Esophagus (tissue), 2 donors: Measurements from ENCODE around the gene ANKRD6. TPM values are rescaled to one million over a fixed set of nuclear protein-coding genes. Genes with fewer than 3 reads are reported as not detected.

Experiments used
- H3K27ac ChIP-seq, 2 donors: one replicate each; pipeline ENCODE4 v1.5.1; 2013; ENCODE audit warnings: low read depth in 2 of 2, mild to moderate bottlenecking in 2 of 2, inconsistent platforms in 1 of 2, low read length in 1 of 2, moderate library complexity in 1 of 2
- H3K27me3 ChIP-seq, 2 donors: one replicate each; pipeline ENCODE4 v1.6.1; 2013; ENCODE audit warnings: low read length in 2 of 2, control low read depth in 1 of 2, mild to moderate bottlenecking in 1 of 2; ENCODE audit not compliant: insufficient read depth in 2 of 2, control insufficient read depth in 1 of 2
- H3K36me3 ChIP-seq, 2 donors: one replicate each; pipeline ENCODE4 v1.6.1; 2013; ENCODE audit warnings: low read length in 1 of 2; ENCODE audit not compliant: control insufficient read depth in 2 of 2, insufficient read depth in 2 of 2
- H3K4me1 ChIP-seq, 2 donors: one replicate each; pipeline ENCODE4 v1.6.1; 2013; ENCODE audit warnings: low read length in 1 of 2; ENCODE audit not compliant: control insufficient read depth in 2 of 2, insufficient read depth in 2 of 2
- H3K4me3 ChIP-seq, 2 donors: one replicate each; pipeline ENCODE4 v1.5.1; 2013; ENCODE audit warnings: low read length in 2 of 2, mild to moderate bottlenecking in 2 of 2, low read depth in 1 of 2, moderate library complexity in 1 of 2
- H3K9me3 ChIP-seq, 2 donors: one replicate each; pipeline ENCODE4 v1.6.1; 2013; ENCODE audit warnings: mild to moderate bottlenecking in 2 of 2, low read depth in 1 of 2, low read length in 1 of 2, moderate library complexity in 1 of 2; ENCODE audit not compliant: control insufficient read depth in 2 of 2, insufficient read depth in 1 of 2
- WGBS, 2 donors: extraction: QIAGEN DNeasy Blood & Tissue Kit; methylation state at CpG; one replicate each; pipeline ENCODE4 v1.1.7; 2013; 5-methylcytosine and 5-hydroxymethylcytosine counted together
- polyA plus RNA-seq, 2 donors: library from polyadenylated mRNA; stranded (reverse); fragments of 200-250 nt; gene quantifications; one replicate each; pipeline ENCODE4 v1.2.3, GENCODE V29; 2013
- donor health status: healthy with polysubstance abuse.
- donor health status: Bipolar disorder and iron deficiency.

ANKRD6 gene
- polyA plus RNA-seq, 2 donors: 2.9 to 5.8 TPM

DNA sequence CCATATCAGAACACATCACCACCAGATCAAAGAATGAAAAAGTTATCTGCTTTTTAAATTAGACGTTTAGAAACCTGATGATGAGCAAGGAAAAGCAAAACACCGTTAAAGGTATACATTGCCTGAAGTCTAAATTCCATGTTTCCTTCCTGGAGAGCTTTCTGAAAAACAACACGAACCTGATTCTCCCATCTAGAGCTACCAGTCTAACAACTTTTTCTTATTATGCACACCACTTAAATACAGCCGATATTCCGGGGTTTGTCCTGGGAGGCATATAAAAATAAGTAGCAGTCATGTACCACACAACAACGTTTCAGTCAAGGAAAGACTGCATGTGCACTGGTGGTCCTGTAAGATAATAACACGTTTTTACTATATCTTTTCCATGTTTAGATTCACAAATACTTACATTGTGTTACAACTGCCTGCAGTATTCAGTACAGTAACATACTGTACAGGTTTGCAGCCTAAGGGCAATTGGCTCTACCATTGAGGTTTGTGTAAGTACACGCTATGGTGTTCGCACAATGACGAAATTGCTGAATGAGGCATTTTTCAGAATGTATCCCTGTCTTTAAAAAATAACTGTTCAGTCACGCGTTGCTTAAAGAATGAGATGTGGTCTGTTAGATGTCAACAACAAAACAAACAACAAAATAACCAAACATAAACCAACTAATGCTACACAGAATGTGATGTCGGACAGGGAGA, 224.7 kb downstream of the ANKRD6 start:
- peaks cover 23% of the 10 kb centered on the region in 2 donors for H3K36me3 ChIP-seq
- H3K27ac ChIP-seq: no peak overlapping the region
- WGBS, 2 donors: 64 to 71% methylated on average over 13 of the region's 13 CpGs

DNA sequence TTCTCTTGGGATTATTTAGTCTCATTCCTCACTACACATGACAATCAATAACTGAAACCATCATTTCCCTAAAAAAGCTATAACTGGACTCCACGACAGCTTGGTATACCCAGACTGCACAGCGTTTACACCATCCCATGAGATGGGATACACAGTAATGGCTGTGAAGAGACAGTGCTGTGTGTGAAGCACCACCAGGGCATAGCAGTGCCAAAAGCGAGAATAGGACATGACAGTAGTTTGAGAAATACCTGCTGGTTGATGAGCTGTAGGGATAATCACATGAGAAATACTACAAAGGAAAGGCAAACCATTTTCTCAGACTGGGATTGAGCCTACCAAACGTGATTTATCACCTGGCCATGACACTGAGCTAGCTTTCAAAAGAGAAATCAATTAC, 228.0 kb downstream of the ANKRD6 start:
- no peaks in the 10 kb centered on the region for H3K27me3 ChIP-seq
- 91 to 94% methylated on average over 4 of the region's 4 CpGs for WGBS, 2 donors
- peaks cover 21 to 23% of the 10 kb centered on the region in 2 donors for H3K36me3 ChIP-seq
- H3K27ac ChIP-seq: no peak overlapping the region
- H3K4me1 ChIP-seq: no peaks in the 10 kb centered on the region
- H3K4me3 ChIP-seq: no peak overlapping the region
- H3K9me3 ChIP-seq: no peaks in the 10 kb centered on the region

More for the DNA sequence above, 224.7 kb downstream of the ANKRD6 start:
- no peaks in the 10 kb centered on the region for H3K4me1 ChIP-seq
- H3K27me3 ChIP-seq: no peaks in the 10 kb centered on the region
- no peak overlapping the region for H3K4me3 ChIP-seq
- no peaks in the 10 kb centered on the region for H3K9me3 ChIP-seq

DNA sequence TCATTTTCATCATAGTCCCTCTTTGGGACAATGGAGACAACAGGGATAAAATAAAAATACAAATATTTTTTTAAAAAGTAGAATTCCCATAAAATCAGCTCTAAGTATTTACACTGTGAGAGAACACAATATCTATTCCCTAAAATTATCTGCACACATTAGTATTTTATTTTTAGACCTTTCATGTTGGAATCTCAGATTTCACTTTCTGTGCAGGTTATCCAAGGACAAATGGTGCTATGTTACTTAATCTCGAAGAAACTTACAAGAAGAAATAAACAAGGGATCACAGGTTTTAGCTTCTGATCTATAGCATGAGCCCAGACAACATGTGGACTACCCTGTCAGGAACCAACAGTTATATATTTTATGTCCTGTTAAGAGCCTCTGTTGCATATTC, 228.6 kb downstream of the ANKRD6 start:
- H3K36me3 ChIP-seq: peaks cover 18 to 23% of the 10 kb centered on the region in 2 donors
- H3K27ac ChIP-seq: no peak overlapping the region
- H3K4me3 ChIP-seq: no peak overlapping the region
- WGBS, 2 donors: 76 to 89% methylated on average over 1 of the region's 1 CpG
- H3K9me3 ChIP-seq: no peaks in the 10 kb centered on the region
- H3K27me3 ChIP-seq: no peaks in the 10 kb centered on the region
- no peaks in the 10 kb centered on the region for H3K4me1 ChIP-seq

DNA sequence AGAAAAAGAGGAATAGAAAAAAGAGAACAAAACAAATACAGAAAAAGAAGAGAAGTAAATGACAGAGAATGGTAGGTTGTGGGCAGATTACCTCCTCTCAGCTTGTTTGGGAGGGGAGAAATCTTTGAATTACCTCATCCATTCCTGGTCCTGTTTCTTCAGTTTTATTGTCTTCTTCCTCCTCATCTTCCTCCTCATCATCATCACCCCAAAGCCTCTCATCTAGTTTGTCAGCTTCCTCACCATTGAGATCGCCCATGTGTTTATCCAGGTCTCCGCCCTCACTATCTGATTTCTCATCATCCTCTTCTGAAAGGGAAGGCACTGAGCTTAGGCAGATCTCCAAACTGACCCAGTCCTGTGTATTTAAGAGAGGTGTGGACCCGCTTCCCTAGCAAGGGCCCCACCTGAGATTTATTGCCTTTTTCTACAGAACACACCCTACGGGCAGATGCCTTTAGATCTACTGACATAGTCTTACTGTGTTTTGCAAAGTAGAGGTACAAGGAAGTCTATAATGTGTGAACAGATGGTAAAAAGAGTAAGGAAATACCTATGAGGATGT, 229.8 kb downstream of the ANKRD6 start:
- H3K4me3 ChIP-seq: no peak overlapping the region
- H3K9me3 ChIP-seq: no peaks in the 10 kb centered on the region
- H3K27me3 ChIP-seq: no peaks in the 10 kb centered on the region
- no peaks in the 10 kb centered on the region for H3K4me1 ChIP-seq
- H3K27ac ChIP-seq: no peak overlapping the region
- peaks cover 19 to 23% of the 10 kb centered on the region in 2 donors for H3K36me3 ChIP-seq
- WGBS, 2 donors: 95 to 96% methylated on average over 4 of the region's 4 CpGs

DNA sequence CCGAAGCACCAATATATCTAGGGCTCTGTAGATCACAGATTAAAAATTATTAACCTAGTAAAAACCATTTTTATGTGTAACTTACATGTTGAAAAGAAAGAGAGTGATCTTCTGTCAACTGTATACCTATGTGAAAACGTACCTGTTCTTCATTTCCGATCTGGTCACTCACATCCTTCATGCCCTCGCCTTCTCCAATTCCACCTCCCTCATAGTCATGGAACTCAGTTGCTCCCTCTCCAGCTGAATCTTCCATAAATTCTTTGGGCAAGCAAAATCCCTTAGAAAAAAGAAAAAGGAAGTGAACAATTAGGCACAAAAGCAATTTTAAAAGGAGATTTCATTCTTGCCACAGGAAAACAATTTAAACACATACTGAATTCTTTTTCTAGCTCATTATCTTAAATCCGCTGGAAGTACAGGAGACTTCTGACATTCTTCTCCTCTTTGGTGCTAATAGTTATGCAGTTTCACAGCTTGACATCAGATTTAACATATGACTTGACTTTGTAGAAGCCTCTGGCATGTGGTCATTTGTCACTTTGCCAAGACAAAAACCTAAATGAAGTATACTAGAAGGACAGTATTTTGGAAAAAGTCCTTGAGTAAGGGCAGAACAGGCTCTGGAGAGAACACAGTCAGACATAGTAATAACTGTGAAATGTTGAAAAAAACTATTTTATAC, 235.1 kb downstream of the ANKRD6 start:
- WGBS, 2 donors: 89 to 93% methylated on average over 5 of the region's 5 CpGs

DNA sequence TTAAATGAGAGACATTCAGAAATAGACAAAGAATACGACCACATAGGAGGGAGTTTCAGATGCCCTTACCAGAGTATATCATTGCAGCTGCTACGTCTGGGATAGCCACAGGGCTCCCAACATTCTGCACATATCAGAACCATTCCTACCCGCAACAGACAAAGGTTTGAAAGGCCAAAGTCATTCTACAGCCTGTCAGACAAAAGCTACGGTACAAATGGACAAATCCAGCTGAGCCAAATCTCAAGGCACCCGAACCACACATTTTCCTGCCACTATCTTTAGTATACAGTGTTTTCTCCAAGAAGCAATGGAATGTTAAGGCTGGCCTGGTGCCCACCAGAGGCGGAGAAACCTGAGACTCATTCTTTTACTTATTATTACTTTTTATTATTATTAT, 236.1 kb downstream of the ANKRD6 start:
- H3K27ac ChIP-seq: no peak overlapping the region
- no peak overlapping the region for H3K4me3 ChIP-seq
- no peaks in the 10 kb centered on the region for H3K27me3 ChIP-seq
- H3K4me1 ChIP-seq: no peaks in the 10 kb centered on the region
- peaks cover 14 to 17% of the 10 kb centered on the region in 2 donors for H3K36me3 ChIP-seq
- WGBS, 2 donors: 66 to 68% methylated on average over 6 of the region's 6 CpGs
- no peaks in the 10 kb centered on the region for H3K9me3 ChIP-seq

More for the DNA sequence above, 235.1 kb downstream of the ANKRD6 start:
- Histone ChIP-seq H3K9me3 (no peaks in the 10 kb centered on the region), H3K27ac (no peak overlapping the region), H3K4me3 (no peak overlapping the region), H3K4me1 (no peaks in the 10 kb centered on the region), H3K27me3 (no peaks in the 10 kb centered on the region), H3K36me3 (peaks cover 13 to 14% of the 10 kb centered on the region in 2 donors)

DNA sequence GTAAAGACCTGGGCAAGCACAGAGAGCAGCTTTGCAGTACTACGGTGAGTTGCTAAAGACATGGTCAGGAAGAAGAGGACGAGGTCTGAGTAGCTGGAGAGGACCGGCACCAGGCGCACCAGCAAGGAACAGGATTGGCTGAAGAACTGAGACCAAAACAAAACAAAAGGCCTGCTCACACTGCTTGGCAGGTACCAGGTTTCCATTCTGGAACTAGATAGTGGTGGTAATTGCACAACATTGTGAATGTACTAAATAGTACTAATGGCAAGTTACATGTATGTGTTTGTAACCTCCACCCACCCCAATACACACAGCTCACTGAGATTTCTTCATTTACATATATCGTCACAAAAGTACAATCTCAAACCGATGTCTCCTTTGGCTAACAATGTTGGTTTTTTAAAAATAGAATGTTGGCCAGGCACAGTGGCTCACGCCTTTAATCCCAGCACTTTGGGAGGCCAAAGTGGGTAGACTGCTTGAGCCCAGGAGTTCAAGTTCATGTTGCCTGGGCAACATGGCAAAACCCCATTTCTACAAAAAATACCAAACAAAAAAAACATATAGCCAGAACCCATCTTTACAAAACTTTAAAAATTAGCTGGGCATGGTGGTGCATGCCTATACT, 238.1 kb downstream of the ANKRD6 start:
- Histone ChIP-seq H3K27ac (no peak overlapping the region), H3K4me1 (no peaks in the 10 kb centered on the region), H3K36me3 (peaks cover 26 to 28% of the 10 kb centered on the region in 2 donors), H3K9me3 (no peaks in the 10 kb centered on the region), H3K4me3 (no peak overlapping the region), H3K27me3 (no peaks in the 10 kb centered on the region)
- 95 to 96% methylated on average over 7 of the region's 7 CpGs for WGBS, 2 donors

DNA sequence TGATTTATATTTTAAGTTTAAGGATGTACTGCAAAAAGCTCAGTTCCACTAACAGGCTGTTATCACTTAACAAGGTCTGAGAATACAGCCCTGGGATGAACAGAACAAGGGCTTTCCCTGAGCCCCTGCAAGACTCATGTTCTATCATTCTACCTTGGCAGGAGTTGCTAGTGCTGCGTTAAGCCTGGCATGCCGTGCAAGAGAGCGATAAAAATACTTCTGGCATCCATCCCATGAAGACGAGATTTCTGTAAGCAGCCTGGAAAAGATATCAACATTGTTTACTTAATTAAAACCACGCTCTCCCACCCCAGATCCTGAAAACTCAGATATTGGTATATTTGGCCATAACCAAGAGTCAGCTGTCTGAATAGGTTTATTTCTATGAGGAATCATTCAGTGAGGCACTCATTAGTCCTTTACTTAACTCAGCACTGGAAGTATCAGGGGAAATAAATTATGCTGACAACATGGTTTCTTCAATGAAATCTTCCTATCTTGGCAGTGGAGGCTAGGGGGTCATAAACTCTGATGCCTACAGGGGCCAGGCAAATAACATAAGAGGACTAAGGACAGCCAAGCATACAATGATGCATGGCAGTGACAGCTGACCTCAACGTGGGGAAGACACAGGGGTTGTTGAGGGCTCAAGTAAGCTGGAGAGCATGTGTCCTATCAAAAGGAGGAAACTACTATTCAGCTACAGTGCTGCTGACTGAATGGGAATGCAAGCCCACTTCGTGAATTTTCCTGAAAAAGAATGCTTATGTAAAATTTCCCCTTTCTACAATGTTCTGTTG, 243.2 kb downstream of the ANKRD6 start:
- Histone ChIP-seq H3K4me3 (no peak overlapping the region), H3K4me1 (no peaks in the 10 kb centered on the region), H3K36me3 (peaks cover 38 to 41% of the 10 kb centered on the region in 2 donors), H3K9me3 (no peaks in the 10 kb centered on the region), H3K27me3 (no peaks in the 10 kb centered on the region), H3K27ac (no peak overlapping the region)
- 55 to 65% methylated on average over 7 of the region's 7 CpGs for WGBS, 2 donors

DNA sequence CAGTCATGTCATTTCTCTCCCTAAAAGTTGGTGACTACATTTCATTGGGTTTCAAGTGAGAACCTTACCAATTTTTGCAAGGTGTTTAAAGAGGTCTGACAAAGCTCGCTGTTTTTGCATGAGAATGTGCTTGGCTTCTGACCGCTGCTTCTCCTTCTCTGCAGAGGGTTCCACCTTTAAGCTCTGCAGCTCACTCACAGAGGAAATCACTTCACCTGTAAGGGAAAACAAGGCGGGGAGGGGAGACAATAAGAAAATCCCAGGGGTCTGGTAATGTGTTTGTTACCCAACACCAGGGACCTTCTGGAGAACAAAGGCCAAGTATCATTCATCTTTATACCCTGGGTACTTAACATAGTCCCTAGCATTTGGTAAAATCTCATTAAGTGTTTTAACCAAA, 245.6 kb downstream of the ANKRD6 start:
- Histone ChIP-seq H3K4me3 (no peak overlapping the region), H3K27me3 (no peaks in the 10 kb centered on the region), H3K9me3 (no peaks in the 10 kb centered on the region), H3K4me1 (no peaks in the 10 kb centered on the region), H3K36me3 (peaks cover 33 to 37% of the 10 kb centered on the region in 2 donors), H3K27ac (no peak overlapping the region)
- 98 to 99% methylated on average over 3 of the region's 3 CpGs for WGBS, 2 donors
